Mammary epithelial cell (primary cell): ENCODE results near the gene ADARB1.

Experiments
- CTCF ChIP-seq, 2 donors: IDR thresholded peaks in 1 of 2; conservative IDR thresholded peaks in 1 of 2; 2 replicates each; pipeline ENCODE4 v1.5.1; 2011 to 2012; ENCODE audit warnings: inconsistent platforms in 2 of 2, low read length in 2 of 2, mild to moderate bottlenecking in 2 of 2, control low read depth in 1 of 2, low read depth in 1 of 2; ENCODE audit not compliant: insufficient read depth in 1 of 2; ENCODE audit errors: extremely low read depth in 1 of 2
- EZH2 ChIP-seq: IDR thresholded peaks from 2 replicates; pipeline ENCODE4 v1.6.1; 2012; ENCODE audit warnings: low read length, inconsistent platforms, borderline replicate concordance

- TF ChIP-seq EZH2 (no peak), CTCF (conservative IDR thresholded peaks at IDR 0.05 in 1 of 2, IDR thresholded peaks at IDR 0.05 in 1 of 2; ENCODE audit: extremely low read depth in 1 of 2, insufficient read depth in 1 of 2, low read depth in 1 of 2, low read length in 2 of 2) (no peak)
Measured at GRCh38 chr21:45151445-45152160, 77.2 kb downstream of the ADARB1 start.
